OCI-LY1 (cell line): ENCODE results near the gene MUC5AC.

Source experiments
- EZH2 ChIP-seq: fragments of 200-600 bp; sonication (generic), shearing (Covaris generic); IDR thresholded peaks from 2 replicates; pipeline ENCODE4 v1.8.0; 2017; ENCODE audit warnings: borderline replicate concordance, mixed run types, mild to moderate bottlenecking, antibody characterized with exemption, low read length, moderate library complexity, mixed read lengths
- TF ChIP-seq, protein P1 (sequence below): fragments of 200-600 bp; sonication (generic), shearing (Covaris generic); IDR thresholded peaks from 2 replicates; pipeline ENCODE4 v1.5.1; 2017; ENCODE audit warnings: mild to moderate bottlenecking, antibody characterized with exemption, low read length, moderate library complexity, mixed read lengths

DNA sequence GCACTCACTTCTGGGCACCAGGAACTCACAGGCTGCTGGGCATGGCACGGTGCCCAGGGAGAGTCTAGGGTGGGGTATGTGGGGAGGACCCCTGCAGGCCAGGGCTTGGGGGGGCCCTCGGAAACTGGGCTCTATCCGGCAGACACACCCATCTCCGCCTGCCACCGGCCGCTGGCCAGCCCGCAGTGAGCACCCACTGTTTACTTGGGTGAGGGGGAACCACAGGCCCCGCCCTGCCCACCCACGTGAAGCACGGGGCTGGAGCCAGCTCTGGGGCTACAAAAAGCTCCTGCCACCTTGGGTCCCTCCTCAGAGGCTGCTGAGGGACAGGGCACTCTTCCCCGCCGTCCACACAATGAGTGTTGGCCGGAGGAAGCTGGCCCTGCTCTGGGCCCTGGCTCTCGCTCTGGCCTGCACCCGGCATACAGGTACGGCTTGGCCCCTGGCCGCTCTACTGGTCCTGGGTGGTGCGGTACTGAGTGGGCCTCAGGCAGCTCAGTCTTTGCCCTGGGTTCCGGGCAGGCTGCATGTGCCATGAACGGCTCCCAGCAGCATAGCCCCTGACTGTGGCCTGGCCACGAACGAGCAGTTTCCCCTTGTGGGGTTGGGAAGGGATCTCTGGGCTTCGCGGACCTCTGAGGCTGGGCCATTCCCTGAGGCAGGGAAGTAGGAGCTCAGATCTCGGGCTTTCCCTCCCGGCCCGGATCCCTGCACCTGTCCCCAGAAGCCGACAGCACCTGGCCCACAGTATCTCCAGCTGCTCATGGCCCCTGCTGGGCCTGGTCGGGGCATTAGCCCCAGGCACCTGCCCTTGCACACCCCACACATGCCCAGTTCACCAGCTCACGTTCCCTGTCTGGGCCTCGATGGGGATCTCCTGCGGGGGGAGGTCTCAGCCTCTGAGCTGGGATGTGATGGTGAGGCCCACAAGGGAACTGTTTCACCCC, at the start of gene MUC5AC:
- TF ChIP-seq, protein P1, sequence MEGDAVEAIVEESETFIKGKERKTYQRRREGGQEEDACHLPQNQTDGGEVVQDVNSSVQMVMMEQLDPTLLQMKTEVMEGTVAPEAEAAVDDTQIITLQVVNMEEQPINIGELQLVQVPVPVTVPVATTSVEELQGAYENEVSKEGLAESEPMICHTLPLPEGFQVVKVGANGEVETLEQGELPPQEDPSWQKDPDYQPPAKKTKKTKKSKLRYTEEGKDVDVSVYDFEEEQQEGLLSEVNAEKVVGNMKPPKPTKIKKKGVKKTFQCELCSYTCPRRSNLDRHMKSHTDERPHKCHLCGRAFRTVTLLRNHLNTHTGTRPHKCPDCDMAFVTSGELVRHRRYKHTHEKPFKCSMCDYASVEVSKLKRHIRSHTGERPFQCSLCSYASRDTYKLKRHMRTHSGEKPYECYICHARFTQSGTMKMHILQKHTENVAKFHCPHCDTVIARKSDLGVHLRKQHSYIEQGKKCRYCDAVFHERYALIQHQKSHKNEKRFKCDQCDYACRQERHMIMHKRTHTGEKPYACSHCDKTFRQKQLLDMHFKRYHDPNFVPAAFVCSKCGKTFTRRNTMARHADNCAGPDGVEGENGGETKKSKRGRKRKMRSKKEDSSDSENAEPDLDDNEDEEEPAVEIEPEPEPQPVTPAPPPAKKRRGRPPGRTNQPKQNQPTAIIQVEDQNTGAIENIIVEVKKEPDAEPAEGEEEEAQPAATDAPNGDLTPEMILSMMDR = no peak
- no peak for TF ChIP-seq EZH2
